Measurements from ENCODE around the gene REXO5. TPM values are rescaled to one million over a fixed set of nuclear protein-coding genes. Genes with fewer than 3 reads are reported as not detected.

Gene REXO5
- total and polyA plus RNA-seq, 2 of the 13 experiments (the other 11 are each of a cell fraction or from before 2014, with no cell fraction given) = 5.9 to 13.1 TPM

DNA sequence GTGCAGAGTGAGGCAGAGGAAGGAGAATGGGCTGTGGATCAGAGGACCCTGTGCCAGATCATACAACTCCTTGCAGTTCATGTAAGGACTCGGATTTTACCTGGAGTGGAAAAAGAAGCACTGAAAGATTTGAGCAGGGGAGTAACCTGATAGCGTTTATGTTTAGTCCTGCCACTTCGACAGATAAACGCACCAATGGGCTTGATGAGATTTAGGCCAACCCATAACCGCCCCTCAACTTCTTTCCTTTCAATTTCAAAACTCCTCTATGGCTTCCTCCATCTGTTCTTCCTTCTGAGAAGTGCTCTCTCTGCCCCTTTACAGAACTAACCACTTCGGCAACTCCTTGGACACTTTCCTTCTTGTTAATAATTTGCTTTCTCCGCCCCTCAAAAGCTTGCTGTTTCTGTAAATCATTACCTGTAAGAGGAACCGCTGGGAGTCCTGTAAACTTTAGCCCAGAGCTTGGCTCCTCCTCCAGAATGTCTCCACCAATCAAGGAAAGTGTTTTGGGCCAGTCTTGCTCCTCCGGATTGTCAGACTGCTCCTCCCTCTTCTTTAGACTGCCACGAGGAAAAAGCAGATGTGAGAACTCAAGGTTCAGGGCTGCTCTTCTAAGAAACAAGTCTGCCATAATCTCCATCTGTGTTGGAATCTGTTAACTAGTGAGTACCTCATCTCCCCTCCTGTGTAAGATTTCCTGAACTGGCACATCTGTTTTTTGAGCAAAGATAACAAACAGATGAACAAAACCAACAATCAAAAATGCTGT lies 42.7 kb upstream of the REXO5 start, which contains the start of gene ACSM3 (continued):
- TF ChIP-seq, protein P1, sequence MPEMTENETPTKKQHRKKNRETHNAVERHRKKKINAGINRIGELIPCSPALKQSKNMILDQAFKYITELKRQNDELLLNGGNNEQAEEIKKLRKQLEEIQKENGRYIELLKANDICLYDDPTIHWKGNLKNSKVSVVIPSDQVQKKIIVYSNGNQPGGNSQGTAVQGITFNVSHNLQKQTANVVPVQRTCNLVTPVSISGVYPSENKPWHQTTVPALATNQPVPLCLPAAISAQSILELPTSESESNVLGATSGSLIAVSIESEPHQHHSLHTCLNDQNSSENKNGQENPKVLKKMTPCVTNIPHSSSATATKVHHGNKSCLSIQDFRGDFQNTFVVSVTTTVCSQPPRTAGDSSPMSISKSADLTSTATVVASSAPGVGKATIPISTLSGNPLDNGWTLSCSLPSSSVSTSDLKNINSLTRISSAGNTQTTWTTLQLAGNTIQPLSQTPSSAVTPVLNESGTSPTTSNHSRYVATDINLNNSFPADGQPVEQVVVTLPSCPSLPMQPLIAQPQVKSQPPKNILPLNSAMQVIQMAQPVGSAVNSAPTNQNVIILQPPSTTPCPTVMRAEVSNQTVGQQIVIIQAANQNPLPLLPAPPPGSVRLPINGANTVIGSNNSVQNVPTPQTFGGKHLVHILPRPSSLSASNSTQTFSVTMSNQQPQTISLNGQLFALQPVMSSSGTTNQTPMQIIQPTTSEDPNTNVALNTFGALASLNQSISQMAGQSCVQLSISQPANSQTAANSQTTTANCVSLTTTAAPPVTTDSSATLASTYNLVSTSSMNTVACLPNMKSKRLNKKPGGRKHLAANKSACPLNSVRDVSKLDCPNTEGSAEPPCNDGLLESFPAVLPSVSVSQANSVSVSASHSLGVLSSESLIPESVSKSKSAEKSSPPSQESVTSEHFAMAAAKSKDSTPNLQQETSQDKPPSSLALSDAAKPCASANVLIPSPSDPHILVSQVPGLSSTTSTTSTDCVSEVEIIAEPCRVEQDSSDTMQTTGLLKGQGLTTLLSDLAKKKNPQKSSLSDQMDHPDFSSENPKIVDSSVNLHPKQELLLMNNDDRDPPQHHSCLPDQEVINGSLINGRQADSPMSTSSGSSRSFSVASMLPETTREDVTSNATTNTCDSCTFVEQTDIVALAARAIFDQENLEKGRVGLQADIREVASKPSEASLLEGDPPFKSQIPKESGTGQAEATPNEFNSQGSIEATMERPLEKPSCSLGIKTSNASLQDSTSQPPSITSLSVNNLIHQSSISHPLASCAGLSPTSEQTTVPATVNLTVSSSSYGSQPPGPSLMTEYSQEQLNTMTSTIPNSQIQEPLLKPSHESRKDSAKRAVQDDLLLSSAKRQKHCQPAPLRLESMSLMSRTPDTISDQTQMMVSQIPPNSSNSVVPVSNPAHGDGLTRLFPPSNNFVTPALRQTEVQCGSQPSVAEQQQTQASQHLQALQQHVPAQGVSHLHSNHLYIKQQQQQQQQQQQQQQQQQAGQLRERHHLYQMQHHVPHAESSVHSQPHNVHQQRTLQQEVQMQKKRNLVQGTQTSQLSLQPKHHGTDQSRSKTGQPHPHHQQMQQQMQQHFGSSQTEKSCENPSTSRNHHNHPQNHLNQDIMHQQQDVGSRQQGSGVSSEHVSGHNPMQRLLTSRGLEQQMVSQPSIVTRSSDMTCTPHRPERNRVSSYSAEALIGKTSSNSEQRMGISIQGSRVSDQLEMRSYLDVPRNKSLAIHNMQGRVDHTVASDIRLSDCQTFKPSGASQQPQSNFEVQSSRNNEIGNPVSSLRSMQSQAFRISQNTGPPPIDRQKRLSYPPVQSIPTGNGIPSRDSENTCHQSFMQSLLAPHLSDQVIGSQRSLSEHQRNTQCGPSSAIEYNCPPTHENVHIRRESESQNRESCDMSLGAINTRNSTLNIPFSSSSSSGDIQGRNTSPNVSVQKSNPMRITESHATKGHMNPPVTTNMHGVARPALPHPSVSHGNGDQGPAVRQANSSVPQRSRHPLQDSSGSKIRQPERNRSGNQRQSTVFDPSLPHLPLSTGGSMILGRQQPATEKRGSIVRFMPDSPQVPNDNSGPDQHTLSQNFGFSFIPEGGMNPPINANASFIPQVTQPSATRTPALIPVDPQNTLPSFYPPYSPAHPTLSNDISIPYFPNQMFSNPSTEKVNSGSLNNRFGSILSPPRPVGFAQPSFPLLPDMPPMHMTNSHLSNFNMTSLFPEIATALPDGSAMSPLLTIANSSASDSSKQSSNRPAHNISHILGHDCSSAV (CRISPR knock-in tag; IDR thresholded peaks at IDR 0.05; ENCODE audit: borderline replicate concordance) = no peak
- TF ChIP-seq, protein P2, sequence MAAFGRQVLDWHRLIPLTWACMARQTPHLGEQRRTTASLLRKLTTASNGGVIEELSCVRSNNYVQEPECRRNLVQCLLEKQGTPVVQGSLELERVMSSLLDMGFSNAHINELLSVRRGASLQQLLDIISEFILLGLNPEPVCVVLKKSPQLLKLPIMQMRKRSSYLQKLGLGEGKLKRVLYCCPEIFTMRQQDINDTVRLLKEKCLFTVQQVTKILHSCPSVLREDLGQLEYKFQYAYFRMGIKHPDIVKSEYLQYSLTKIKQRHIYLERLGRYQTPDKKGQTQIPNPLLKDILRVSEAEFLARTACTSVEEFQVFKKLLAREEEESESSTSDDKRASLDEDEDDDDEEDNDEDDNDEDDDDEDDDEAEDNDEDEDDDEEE (CRISPR knock-in tag; IDR thresholded peaks at IDR 0.05) = no peak
- TF ChIP-seq, protein P3, sequence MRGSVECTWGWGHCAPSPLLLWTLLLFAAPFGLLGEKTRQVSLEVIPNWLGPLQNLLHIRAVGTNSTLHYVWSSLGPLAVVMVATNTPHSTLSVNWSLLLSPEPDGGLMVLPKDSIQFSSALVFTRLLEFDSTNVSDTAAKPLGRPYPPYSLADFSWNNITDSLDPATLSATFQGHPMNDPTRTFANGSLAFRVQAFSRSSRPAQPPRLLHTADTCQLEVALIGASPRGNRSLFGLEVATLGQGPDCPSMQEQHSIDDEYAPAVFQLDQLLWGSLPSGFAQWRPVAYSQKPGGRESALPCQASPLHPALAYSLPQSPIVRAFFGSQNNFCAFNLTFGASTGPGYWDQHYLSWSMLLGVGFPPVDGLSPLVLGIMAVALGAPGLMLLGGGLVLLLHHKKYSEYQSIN (CRISPR knock-in tag; IDR thresholded peaks at IDR 0.05; ENCODE audit: borderline replicate concordance) = no peak
- TF ChIP-seq MAF1 (CRISPR knock-in tag; IDR thresholded peaks at IDR 0.05; ENCODE audit: borderline replicate concordance) (no peak), ZNF713 (CRISPR knock-in tag; IDR thresholded peaks at IDR 0.05) (no peak), MXD4 (CRISPR knock-in tag; IDR thresholded peaks at IDR 0.05) (0 out of 2 replicates have a peak, but pooled peaks have one; percentile 37), ZNF768 (CRISPR knock-in tag; IDR thresholded peaks at IDR 0.05) (no peak)
- TF ChIP-seq, protein P4, sequence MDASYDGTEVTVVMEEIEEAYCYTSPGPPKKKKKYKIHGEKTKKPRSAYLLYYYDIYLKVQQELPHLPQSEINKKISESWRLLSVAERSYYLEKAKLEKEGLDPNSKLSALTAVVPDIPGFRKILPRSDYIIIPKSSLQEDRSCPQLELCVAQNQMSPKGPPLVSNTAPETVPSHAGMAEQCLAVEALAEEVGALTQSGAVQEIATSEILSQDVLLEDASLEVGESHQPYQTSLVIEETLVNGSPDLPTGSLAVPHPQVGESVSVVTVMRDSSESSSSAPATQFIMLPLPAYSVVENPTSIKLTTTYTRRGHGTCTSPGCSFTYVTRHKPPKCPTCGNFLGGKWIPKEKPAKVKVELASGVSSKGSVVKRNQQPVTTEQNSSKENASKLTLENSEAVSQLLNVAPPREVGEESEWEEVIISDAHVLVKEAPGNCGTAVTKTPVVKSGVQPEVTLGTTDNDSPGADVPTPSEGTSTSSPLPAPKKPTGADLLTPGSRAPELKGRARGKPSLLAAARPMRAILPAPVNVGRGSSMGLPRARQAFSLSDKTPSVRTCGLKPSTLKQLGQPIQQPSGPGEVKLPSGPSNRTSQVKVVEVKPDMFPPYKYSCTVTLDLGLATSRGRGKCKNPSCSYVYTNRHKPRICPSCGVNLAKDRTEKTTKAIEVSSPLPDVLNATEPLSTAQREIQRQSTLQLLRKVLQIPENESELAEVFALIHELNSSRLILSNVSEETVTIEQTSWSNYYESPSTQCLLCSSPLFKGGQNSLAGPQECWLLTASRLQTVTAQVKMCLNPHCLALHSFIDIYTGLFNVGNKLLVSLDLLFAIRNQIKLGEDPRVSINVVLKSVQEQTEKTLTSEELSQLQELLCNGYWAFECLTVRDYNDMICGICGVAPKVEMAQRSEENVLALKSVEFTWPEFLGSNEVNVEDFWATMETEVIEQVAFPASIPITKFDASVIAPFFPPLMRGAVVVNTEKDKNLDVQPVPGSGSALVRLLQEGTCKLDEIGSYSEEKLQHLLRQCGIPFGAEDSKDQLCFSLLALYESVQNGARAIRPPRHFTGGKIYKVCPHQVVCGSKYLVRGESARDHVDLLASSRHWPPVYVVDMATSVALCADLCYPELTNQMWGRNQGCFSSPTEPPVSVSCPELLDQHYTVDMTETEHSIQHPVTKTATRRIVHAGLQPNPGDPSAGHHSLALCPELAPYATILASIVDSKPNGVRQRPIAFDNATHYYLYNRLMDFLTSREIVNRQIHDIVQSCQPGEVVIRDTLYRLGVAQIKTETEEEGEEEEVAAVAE (CRISPR knock-in tag; IDR thresholded peaks at IDR 0.05; ENCODE audit: borderline replicate concordance) = peak; percentile 63; the same call in 1 of the 2 replicates
- TF ChIP-seq, protein P5, sequence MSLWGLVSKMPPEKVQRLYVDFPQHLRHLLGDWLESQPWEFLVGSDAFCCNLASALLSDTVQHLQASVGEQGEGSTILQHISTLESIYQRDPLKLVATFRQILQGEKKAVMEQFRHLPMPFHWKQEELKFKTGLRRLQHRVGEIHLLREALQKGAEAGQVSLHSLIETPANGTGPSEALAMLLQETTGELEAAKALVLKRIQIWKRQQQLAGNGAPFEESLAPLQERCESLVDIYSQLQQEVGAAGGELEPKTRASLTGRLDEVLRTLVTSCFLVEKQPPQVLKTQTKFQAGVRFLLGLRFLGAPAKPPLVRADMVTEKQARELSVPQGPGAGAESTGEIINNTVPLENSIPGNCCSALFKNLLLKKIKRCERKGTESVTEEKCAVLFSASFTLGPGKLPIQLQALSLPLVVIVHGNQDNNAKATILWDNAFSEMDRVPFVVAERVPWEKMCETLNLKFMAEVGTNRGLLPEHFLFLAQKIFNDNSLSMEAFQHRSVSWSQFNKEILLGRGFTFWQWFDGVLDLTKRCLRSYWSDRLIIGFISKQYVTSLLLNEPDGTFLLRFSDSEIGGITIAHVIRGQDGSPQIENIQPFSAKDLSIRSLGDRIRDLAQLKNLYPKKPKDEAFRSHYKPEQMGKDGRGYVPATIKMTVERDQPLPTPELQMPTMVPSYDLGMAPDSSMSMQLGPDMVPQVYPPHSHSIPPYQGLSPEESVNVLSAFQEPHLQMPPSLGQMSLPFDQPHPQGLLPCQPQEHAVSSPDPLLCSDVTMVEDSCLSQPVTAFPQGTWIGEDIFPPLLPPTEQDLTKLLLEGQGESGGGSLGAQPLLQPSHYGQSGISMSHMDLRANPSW (CRISPR knock-in tag; IDR thresholded peaks at IDR 0.05; ENCODE audit: borderline replicate concordance) = 0 out of 2 replicates have a peak, but pooled peaks have one; percentile 42

Data from HepG2 (cell line).